ENCODE results near the gene SEMA4D. TPM values are rescaled to one million over a fixed set of nuclear protein-coding genes. Genes with fewer than 3 reads are reported as not detected.
A peak's percentile ranks its signal among the peaks of the same experiment; 100 is the strongest.

Gene SEMA4D
- total and polyA plus RNA-seq, 2 experiments from 2014 or later: 9.4 to 10.4 TPM

- TF ChIP-seq, protein P1, sequence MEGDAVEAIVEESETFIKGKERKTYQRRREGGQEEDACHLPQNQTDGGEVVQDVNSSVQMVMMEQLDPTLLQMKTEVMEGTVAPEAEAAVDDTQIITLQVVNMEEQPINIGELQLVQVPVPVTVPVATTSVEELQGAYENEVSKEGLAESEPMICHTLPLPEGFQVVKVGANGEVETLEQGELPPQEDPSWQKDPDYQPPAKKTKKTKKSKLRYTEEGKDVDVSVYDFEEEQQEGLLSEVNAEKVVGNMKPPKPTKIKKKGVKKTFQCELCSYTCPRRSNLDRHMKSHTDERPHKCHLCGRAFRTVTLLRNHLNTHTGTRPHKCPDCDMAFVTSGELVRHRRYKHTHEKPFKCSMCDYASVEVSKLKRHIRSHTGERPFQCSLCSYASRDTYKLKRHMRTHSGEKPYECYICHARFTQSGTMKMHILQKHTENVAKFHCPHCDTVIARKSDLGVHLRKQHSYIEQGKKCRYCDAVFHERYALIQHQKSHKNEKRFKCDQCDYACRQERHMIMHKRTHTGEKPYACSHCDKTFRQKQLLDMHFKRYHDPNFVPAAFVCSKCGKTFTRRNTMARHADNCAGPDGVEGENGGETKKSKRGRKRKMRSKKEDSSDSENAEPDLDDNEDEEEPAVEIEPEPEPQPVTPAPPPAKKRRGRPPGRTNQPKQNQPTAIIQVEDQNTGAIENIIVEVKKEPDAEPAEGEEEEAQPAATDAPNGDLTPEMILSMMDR (IDR thresholded peaks at IDR 0.05; ENCODE audit: poor library complexity): no peak
- TF ChIP-seq EZH2phosphoT487 (IDR thresholded peaks at IDR 0.05; ENCODE audit: low read depth, severe bottlenecking, unreplicated experiment) (no peak), EZH2 (IDR thresholded peaks at IDR 0.05; ENCODE audit: borderline replicate concordance) (no peak)
- H3K9me3 ChIP-seq (ENCODE audit: low read depth): no peaks in the 10 kb centered on the region
- no peaks in the 10 kb centered on the region for H3K27me3 ChIP-seq
- H3K4me1 ChIP-seq (ENCODE audit: insufficient read depth): peaks cover 39% of the 10 kb centered on the region
- WGBS (ENCODE audit: low lambda C conversion rate, missing lambda C conversion rate): 96% methylated on average over 7 of the region's 7 CpGs
- H3K9me2 ChIP-seq (replicated peaks; ENCODE audit: insufficient read depth): no peaks in the 10 kb centered on the region
- no peaks in the 10 kb centered on the region for H4K20me1 ChIP-seq (ENCODE audit: insufficient read depth, poor library complexity, severe bottlenecking)
- H3K4me3 ChIP-seq: no peak overlapping the region
- H2AFZ ChIP-seq: no peak overlapping the region
- H3K4me2 ChIP-seq: no peak overlapping the region
- no peak overlapping the region for H3K27ac ChIP-seq
- no peak for DNase-seq (ENCODE audit: low spot score)
- H3K36me3 ChIP-seq (replicated peaks; ENCODE audit: insufficient read depth, low read depth): no peaks in the 10 kb centered on the region
- peaks cover 39% of the 10 kb centered on the region for H3K79me2 ChIP-seq
Measured at GRCh38 chr9:89476546-89476945, 21.4 kb downstream of the SEMA4D start.

DNA sequence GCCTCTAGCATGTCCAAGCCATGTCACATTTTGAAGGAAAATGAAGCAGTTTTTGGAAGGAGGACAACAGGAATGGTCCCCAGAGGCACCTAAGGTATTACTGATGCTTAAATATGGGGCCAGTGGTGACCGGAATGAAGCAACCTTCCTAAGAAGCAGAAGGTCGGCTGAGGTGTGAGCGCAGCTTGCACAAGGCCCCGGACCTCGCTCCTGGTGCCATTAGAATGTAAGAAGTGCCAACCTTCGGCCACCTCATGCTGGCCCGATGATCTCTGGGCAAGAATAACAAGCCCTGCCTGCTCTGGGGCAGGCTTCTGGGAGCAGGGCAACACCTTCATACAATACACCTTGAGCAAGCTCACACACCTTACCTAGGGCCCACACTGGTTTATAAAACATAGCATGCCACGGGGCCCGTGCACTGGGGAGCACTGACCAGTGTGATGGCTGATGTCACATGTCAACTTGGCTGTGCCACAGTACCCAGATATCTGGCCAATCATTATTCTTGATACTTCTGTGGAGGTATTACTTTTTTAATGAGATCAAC lies 21.9 kb downstream of the SEMA4D start:
- DNase-seq (ENCODE audit: low spot score): no peak
- no peaks in the 10 kb centered on the region for H3K9me2 ChIP-seq (replicated peaks; ENCODE audit: insufficient read depth)
- WGBS (ENCODE audit: low lambda C conversion rate, missing lambda C conversion rate): 94% methylated on average over 9 of the region's 9 CpGs
- no peaks in the 10 kb centered on the region for H4K20me1 ChIP-seq (ENCODE audit: insufficient read depth, poor library complexity, severe bottlenecking)
- no peak overlapping the region for H2AFZ ChIP-seq
- H3K4me1 ChIP-seq (ENCODE audit: insufficient read depth): peaks cover 39% of the 10 kb centered on the region
- H3K9me3 ChIP-seq (ENCODE audit: low read depth): no peaks in the 10 kb centered on the region
- no peaks in the 10 kb centered on the region for H3K36me3 ChIP-seq (replicated peaks; ENCODE audit: insufficient read depth, low read depth)
- no peaks in the 10 kb centered on the region for H3K27me3 ChIP-seq
- no peak overlapping the region for H3K4me2 ChIP-seq
- TF ChIP-seq EZH2 (IDR thresholded peaks at IDR 0.05; ENCODE audit: borderline replicate concordance): no peak
- no peak for TF ChIP-seq EZH2phosphoT487 (IDR thresholded peaks at IDR 0.05; ENCODE audit: low read depth, severe bottlenecking, unreplicated experiment)
- TF ChIP-seq, protein P1 (IDR thresholded peaks at IDR 0.05; ENCODE audit: poor library complexity): no peak
- H3K4me3 ChIP-seq: no peak overlapping the region
- peaks cover 34% of the 10 kb centered on the region for H3K79me2 ChIP-seq
- no peak overlapping the region for H3K27ac ChIP-seq

DNA sequence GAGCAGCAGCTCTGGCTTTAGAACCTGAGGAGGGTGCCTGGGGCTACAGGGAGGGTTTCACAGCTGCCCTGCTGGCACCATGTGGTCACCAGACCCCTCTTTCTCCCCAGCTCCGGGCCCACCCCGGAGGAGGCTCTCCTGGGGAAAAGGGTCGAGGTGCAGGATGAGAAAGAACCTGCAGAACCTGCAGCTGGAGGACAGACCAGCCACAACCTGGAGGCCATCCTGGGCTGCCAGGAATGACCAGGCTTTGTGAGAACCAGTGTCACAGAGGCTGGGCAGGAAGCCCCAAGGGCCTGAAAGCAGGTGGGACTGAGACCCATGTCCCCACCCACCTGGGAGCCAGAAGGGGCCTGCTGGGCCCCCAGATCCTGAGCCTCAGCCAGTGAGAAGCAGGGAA lies 23.0 kb downstream of the SEMA4D start:
- Histone ChIP-seq H3K27me3 (no peaks in the 10 kb centered on the region), H2AFZ (no peak overlapping the region), H3K79me2 (peaks cover 38% of the 10 kb centered on the region), H3K4me1 (ENCODE audit: insufficient read depth) (peaks cover 39% of the 10 kb centered on the region), H3K4me2 (peak overlapping the region; percentile 37), H4K20me1 (ENCODE audit: insufficient read depth, poor library complexity, severe bottlenecking) (no peaks in the 10 kb centered on the region), H3K4me3 (no peak overlapping the region), H3K27ac (peak overlapping the region; percentile 32), H3K9me3 (ENCODE audit: low read depth) (no peaks in the 10 kb centered on the region), H3K36me3 (replicated peaks; ENCODE audit: insufficient read depth, low read depth) (no peaks in the 10 kb centered on the region), H3K9me2 (replicated peaks; ENCODE audit: insufficient read depth) (no peaks in the 10 kb centered on the region)
- DNase-seq (ENCODE audit: low spot score): no peak
- 74% methylated on average over 3 of the region's 3 CpGs for WGBS (ENCODE audit: low lambda C conversion rate, missing lambda C conversion rate)
- TF ChIP-seq EZH2phosphoT487 (IDR thresholded peaks at IDR 0.05; ENCODE audit: low read depth, severe bottlenecking, unreplicated experiment) (no peak), EZH2 (IDR thresholded peaks at IDR 0.05; ENCODE audit: borderline replicate concordance) (no peak)
- TF ChIP-seq, protein P1 (IDR thresholded peaks at IDR 0.05; ENCODE audit: poor library complexity): no peak
